Caco-2 (cell line): ENCODE results near the gene AMPD1. TPM values are rescaled to one million over a fixed set of nuclear protein-coding genes. Genes with fewer than 3 reads are reported as not detected.

Source experiments
- BruUV-seq: library from RNA; stranded (reverse); fragments of 400-500 nt; replicated peaks from 2 replicates; lab custom pipeline; 2021; lab: Mats Ljungman, UMichigan
- CTCF ChIA-PET: fragments of 300-600 bp; sonication (Branson Sonifier 250); formaldehyde crosslinking; loops from one replicate; lab custom pipeline; 2022; ENCODE audit warnings: antibody characterized with exemption; lab: Charles Lee
- POLR2A ChIA-PET: fragments of 300-600 bp; sonication (Branson Sonifier 250); formaldehyde crosslinking; loops from one replicate; lab custom pipeline; 2022; ENCODE audit warnings: antibody characterized with exemption; lab: Charles Lee
- DNase-seq, 2 experiments: peaks; one replicate each; pipeline versions ENCODE4 v3.0.0 to v3.0.0-alpha.2; 2020 to 2022
- H3K27me3 ChIP-seq: replicated peaks from 2 replicates; pipeline ENCODE4 v1.6.0; 2011; ENCODE audit warnings: low read length; ENCODE audit not compliant: control insufficient read depth, insufficient read depth
- H3K36me3 ChIP-seq: 2 replicates; pipeline ENCODE4 v1.5.1; 2011; ENCODE audit warnings: low read length; ENCODE audit not compliant: control insufficient read depth, insufficient read depth
- H3K4me1 ChIP-seq: fragments of 250-450 bp; sonication (Bioruptor Pico); 2 replicates; pipeline ENCODE4 v1.5.1; 2020; ENCODE audit warnings: mild to moderate bottlenecking
- H3K4me3 ChIP-seq: 2 replicates; pipeline ENCODE4 v1.5.1; 2011; ENCODE audit warnings: low read depth, mild to moderate bottlenecking, control low read depth, low read length
- H3K9me3 ChIP-seq: fragments of 250-450 bp; sonication (Bioruptor Pico); 2 replicates; pipeline ENCODE4 v1.5.1; 2020; ENCODE audit warnings: mild to moderate bottlenecking, moderate library complexity
- H3K27ac Mint-ChIP-seq: one replicate; pipeline ENCODE4 v1.8.0; 2022; ENCODE audit warnings: mixed read lengths; ENCODE audit not compliant: unreplicated experiment
- H3K27me3 Mint-ChIP-seq: one replicate; pipeline ENCODE4 v1.8.0; 2022; ENCODE audit warnings: mixed read lengths; ENCODE audit not compliant: insufficient read depth, unreplicated experiment
- H3K36me3 Mint-ChIP-seq: one replicate; pipeline ENCODE4 v1.8.0; 2022; ENCODE audit warnings: mild to moderate bottlenecking, mixed read lengths; ENCODE audit not compliant: insufficient read depth, unreplicated experiment
- H3K4me1 Mint-ChIP-seq: one replicate; pipeline ENCODE4 v1.8.0; 2022; ENCODE audit warnings: low read depth, mixed read lengths; ENCODE audit not compliant: unreplicated experiment
- H3K4me3 Mint-ChIP-seq: one replicate; pipeline ENCODE4 v1.8.0; 2022; ENCODE audit warnings: mild to moderate bottlenecking, moderate library complexity, mixed read lengths; ENCODE audit not compliant: unreplicated experiment
- H3K9me3 Mint-ChIP-seq: one replicate; pipeline ENCODE4 v1.8.0; 2022; ENCODE audit warnings: mixed read lengths; ENCODE audit not compliant: unreplicated experiment
- intact Hi-C: fragments of 100-400 bp; cut with micrococcal nuclease; formaldehyde crosslinking; loops from one replicate; pipeline ENCODE4 v1.10.0; 2022; ENCODE audit not compliant: unreplicated experiment
- total RNA-seq: library from RNA; stranded (reverse); gene quantifications from 2 replicates; pipeline ENCODE4 v1.2.3, GENCODE V29; 2022
- TF ChIP-seq, protein P1 (sequence below), 2 experiments: fragments of 200-600 bp in 1 of 2; IDR thresholded peaks; 1 replicate in 1 of 2; 2 replicates in 1 of 2; pipeline versions ENCODE4 v1.5.1 to v1.8.0; 2011 to 2022; ENCODE audit warnings: antibody characterized with exemption in 1 of 2, control low read depth in 1 of 2, inconsistent platforms in 1 of 2, low read depth in 1 of 2, low read length in 1 of 2, mild to moderate bottlenecking in 1 of 2, moderate library complexity in 1 of 2; ENCODE audit not compliant: insufficient read depth in 1 of 2, severe bottlenecking in 1 of 2, unreplicated experiment in 1 of 2

AMPD1 gene
- total RNA-seq, 1 experiment from 2014 or later, result not detected

DNA sequence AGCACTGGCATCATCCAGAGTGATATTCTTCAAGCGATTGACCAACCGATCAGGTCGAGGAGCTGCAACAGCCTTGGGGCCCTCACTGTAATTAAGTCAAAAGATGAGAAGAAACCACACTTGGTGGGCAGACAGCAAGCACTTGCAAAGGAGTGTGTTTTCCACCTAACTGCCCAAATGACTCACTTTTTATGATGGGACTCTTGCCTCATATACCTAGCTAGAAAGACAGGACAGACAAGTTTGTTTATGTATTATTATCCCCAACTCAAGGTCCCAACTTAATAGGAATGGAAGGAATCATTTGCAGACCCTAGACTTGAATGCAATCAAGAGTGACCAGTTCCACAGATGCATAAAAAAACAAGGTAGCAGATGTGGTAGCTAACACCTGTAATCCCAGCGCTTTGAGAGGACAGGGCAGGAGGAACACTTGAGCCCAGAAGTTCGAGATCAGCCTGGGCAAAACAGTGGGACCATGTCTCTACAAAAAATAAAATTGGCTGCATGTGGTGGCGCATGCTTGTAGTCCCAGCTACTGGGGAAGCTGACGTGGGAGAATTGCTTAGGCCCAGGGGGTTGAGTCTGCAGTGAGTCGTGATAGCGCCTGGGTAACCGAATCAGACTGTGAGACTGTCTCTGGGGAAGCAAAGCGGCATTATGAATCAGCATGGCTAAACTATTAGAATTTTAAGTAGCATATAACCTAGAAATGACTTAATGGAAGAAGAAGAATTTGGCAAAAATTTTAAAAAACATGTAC, 23.5 kb upstream of the AMPD1 start:
- Histone ChIP-seq H3K4me1 (peaks cover 4% of the 10 kb centered on the region; the same call in 1 of the 2 replicates), H3K9me3 (no peaks in the 10 kb centered on the region), H3K36me3 (no peaks in the 10 kb centered on the region), H3K4me3 (no peak overlapping the region), H3K27me3 (no peaks in the 10 kb centered on the region)
- no peak for DNase-seq
- ChIA-PET CTCF (no interaction called here), POLR2A (no interaction called here)
- Mint-ChIP-seq H3K4me3 (no peak overlapping the region), H3K36me3 (peaks cover 67% of the 10 kb centered on the region), H3K27me3 (no peaks in the 10 kb centered on the region), H3K4me1 (no peaks in the 10 kb centered on the region), H3K27ac (peak overlapping the region; percentile 35), H3K9me3 (no peaks in the 10 kb centered on the region)
- intact Hi-C loops, result no loop called here
- no TSS peak for BruUV-seq
- TF ChIP-seq, protein P1, sequence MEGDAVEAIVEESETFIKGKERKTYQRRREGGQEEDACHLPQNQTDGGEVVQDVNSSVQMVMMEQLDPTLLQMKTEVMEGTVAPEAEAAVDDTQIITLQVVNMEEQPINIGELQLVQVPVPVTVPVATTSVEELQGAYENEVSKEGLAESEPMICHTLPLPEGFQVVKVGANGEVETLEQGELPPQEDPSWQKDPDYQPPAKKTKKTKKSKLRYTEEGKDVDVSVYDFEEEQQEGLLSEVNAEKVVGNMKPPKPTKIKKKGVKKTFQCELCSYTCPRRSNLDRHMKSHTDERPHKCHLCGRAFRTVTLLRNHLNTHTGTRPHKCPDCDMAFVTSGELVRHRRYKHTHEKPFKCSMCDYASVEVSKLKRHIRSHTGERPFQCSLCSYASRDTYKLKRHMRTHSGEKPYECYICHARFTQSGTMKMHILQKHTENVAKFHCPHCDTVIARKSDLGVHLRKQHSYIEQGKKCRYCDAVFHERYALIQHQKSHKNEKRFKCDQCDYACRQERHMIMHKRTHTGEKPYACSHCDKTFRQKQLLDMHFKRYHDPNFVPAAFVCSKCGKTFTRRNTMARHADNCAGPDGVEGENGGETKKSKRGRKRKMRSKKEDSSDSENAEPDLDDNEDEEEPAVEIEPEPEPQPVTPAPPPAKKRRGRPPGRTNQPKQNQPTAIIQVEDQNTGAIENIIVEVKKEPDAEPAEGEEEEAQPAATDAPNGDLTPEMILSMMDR (IDR thresholded peaks at IDR 0.05; ENCODE audit: insufficient read depth in 1 of 2, low read depth in 1 of 2, low read length in 1 of 2, severe bottlenecking in 1 of 2, unreplicated experiment in 1 of 2), result no peak

DNA sequence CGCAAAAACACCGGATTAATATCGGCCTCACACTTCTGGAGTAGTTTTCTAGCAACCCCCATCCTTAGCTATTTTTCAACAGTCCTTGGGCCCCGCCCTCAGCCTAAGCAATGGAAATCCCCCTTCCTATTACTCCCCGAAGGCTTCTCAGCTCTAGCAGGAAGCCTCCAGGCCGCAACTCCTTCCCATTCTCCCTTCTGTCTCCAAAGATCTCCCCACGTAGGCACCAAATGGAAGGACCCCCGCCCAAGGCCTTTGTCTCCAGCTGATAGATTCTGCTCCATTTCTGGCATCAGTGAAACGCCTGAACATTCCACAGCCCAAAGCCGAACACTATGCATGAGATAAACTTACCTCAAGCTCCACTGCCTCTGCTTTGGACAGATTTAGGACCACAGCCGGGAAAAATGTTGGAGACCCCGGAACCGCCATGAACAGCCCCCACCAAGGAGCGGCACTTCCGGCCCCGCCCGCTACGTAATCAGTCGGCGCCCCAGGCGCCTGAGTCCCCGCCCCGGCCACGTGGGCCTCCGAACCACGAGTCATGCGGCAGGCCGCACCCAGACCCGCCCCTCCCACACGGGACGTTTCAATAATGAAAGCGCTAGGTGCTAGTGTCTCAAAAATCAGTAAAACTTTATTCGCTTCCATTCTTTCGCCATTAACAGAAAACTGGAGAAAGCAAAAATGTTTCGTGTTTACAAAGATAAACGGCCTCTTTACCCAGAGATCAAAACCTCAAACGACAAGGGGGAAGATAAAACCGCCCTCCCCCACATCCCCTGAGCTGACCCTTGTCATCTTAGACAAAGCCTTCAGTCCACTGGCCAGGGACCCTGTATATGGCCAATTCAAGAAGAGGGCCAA, 21.2 kb upstream of the AMPD1 start, which contains the start of gene NRAS:
TSS of gene NRAS (minus strand) at position 468 of the 867 bp plus-strand sequence. CDS start 611 bp downstream, outside the sequence.
- ChIA-PET CTCF (no interaction called here), POLR2A (interaction anchor here (1.0 kb wide), 1 partner anchor 64 kb away, joined by 3 read pairs; the partner anchor contains the start of gene SIKE1)
- Mint-ChIP-seq H3K4me3 (peak within 1 kb of the TSS; percentile 89), H3K27me3 (no peaks in the 10 kb centered on the region), H3K9me3 (no peaks in the 10 kb centered on the region), H3K36me3 (peaks cover 60% of the 10 kb centered on the region), H3K4me1 (no peaks in the 10 kb centered on the region), H3K27ac (peak within 1 kb of the TSS; percentile 97)
- no peaks in the 10 kb centered on the region for H3K27me3 ChIP-seq
- BruUV-seq, result no TSS peak
- no peaks in the 10 kb centered on the region for H3K36me3 ChIP-seq
- intact Hi-C loops, result loop anchor here (1.0 kb wide), 1 partner anchor 46 kb away; the partner anchor contains the start of gene DENND2C
- H3K4me3 ChIP-seq, result peak within 1 kb of the TSS; percentile 55
- H3K9me3 ChIP-seq, result no peaks in the 10 kb centered on the region
- peaks cover 4% of the 10 kb centered on the region; the same call in 1 of the 2 replicates for H3K4me1 ChIP-seq
- TF ChIP-seq, protein P1 (IDR thresholded peaks at IDR 0.05; ENCODE audit: insufficient read depth in 1 of 2, low read depth in 1 of 2, low read length in 1 of 2, severe bottlenecking in 1 of 2, unreplicated experiment in 1 of 2), result no peak
- peak; percentile 86 to 91 for DNase-seq

DNA sequence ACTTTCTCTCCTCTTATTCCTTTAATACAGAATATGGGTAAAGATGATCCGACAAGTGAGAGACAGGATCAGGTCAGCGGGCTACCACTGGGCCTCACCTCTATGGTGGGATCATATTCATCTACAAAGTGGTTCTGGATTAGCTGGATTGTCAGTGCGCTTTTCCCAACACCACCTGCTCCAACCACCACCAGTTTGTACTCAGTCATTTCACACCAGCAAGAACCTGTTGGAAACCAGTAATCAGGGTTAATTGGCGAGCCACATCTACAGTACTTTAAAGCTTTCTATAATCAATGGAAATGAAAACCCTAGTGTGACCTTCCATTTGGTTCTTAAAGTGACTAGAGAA, 20.6 kb upstream of the AMPD1 start:
- H3K4me3 Mint-ChIP-seq, result peak overlapping the region; percentile 89
- no peaks in the 10 kb centered on the region for H3K36me3 ChIP-seq
- H3K27me3 ChIP-seq, result no peaks in the 10 kb centered on the region
- peak in 1 of 2 experiments; percentile 2 for DNase-seq
- no TSS peak for BruUV-seq
- intact Hi-C loops, result loop anchor here (1.0 kb wide), 1 partner anchor 46 kb away; the partner anchor contains the start of gene DENND2C
- no peaks in the 10 kb centered on the region for H3K9me3 Mint-ChIP-seq
- no peaks in the 10 kb centered on the region for H3K27me3 Mint-ChIP-seq
- ChIA-PET POLR2A (interaction anchor here (1.0 kb wide), 1 partner anchor 65 kb away, joined by 3 read pairs; the partner anchor contains the start of gene SIKE1), CTCF (no interaction called here)
- no peaks in the 10 kb centered on the region for H3K4me1 Mint-ChIP-seq
- no peaks in the 10 kb centered on the region for H3K9me3 ChIP-seq
- peaks cover 4% of the 10 kb centered on the region; the same call in 1 of the 2 replicates for H3K4me1 ChIP-seq
- peaks cover 54% of the 10 kb centered on the region for H3K36me3 Mint-ChIP-seq
- TF ChIP-seq, protein P1 (IDR thresholded peaks at IDR 0.05; ENCODE audit: insufficient read depth in 1 of 2, low read depth in 1 of 2, low read length in 1 of 2, severe bottlenecking in 1 of 2, unreplicated experiment in 1 of 2), result no peak
- H3K27ac Mint-ChIP-seq, result peak overlapping the region; percentile 97
- H3K4me3 ChIP-seq, result peak overlapping the region; percentile 55
